HL-60 (cell line): ENCODE measurements around the gene GALR2.

Experiments
- DNase-seq, 2 experiments: peaks; one replicate each; pipeline ENCODE4 v3.0.0-alpha.2; 2010 to 2020; ENCODE audit warnings: low read depth in 1 of 2, low spot score in 1 of 2
- H3K27ac ChIP-seq: fragments of 250-450 bp; sonication (Bioruptor Pico); replicated peaks from 2 replicates; pipeline ENCODE4 v1.5.1; 2020; ENCODE audit warnings: mild to moderate bottlenecking, moderate library complexity
- H3K27me3 ChIP-seq: fragments of 250-450 bp; sonication (Bioruptor Pico); 2 replicates; pipeline ENCODE4 v1.5.1; 2021; ENCODE audit warnings: mild to moderate bottlenecking, moderate library complexity; ENCODE audit not compliant: insufficient read depth, poor library complexity, severe bottlenecking
- H3K4me3 ChIP-seq: replicated peaks from 2 replicates; pipeline ENCODE4 v1.5.1; 2011; ENCODE audit warnings: mild to moderate bottlenecking, control low read depth, low read length; ENCODE audit not compliant: insufficient read depth
- GABPA ChIP-seq: IDR thresholded peaks from 2 replicates; pipeline ENCODE4 v1.6.1; 2012; ENCODE audit warnings: low read depth
- POLR2AphosphoS5 ChIP-seq: IDR thresholded peaks from 2 replicates; pipeline ENCODE4 v1.6.1; 2012; ENCODE audit warnings: low read depth
- SPI1 ChIP-seq: IDR thresholded peaks from 2 replicates; pipeline ENCODE4 v1.6.1; 2012; ENCODE audit warnings: low read depth, mild to moderate bottlenecking, borderline replicate concordance
- TF ChIP-seq, protein P1 (sequence below): IDR thresholded peaks from 2 replicates; pipeline ENCODE4 v1.6.1; 2012; ENCODE audit warnings: low read depth; ENCODE audit not compliant: insufficient replicate concordance
- TF ChIP-seq, protein P2 (sequence below): IDR thresholded peaks from one replicate; pipeline ENCODE4 v1.5.1; 2011; ENCODE audit warnings: low read length, control low read depth, inconsistent platforms; ENCODE audit not compliant: insufficient read depth

GALR2 gene

DNA sequence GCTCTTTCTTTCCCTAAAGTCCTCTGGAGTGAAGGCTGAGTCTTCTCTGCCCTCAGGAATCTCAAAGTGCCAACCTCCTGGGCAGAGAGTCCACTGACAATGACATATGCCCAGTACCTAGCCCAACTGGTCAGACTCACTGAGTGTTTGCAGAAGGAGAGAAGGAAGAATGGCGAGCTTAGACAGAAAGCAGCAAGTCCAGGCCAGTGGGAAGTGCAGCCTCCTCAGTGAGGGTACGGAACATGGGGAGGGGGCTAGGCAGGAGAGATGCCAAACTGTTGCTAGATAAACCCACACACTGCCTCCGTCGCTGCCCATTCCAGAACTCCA is 28.3 kb downstream of the GALR2 start:
- TF ChIP-seq, protein P1, sequence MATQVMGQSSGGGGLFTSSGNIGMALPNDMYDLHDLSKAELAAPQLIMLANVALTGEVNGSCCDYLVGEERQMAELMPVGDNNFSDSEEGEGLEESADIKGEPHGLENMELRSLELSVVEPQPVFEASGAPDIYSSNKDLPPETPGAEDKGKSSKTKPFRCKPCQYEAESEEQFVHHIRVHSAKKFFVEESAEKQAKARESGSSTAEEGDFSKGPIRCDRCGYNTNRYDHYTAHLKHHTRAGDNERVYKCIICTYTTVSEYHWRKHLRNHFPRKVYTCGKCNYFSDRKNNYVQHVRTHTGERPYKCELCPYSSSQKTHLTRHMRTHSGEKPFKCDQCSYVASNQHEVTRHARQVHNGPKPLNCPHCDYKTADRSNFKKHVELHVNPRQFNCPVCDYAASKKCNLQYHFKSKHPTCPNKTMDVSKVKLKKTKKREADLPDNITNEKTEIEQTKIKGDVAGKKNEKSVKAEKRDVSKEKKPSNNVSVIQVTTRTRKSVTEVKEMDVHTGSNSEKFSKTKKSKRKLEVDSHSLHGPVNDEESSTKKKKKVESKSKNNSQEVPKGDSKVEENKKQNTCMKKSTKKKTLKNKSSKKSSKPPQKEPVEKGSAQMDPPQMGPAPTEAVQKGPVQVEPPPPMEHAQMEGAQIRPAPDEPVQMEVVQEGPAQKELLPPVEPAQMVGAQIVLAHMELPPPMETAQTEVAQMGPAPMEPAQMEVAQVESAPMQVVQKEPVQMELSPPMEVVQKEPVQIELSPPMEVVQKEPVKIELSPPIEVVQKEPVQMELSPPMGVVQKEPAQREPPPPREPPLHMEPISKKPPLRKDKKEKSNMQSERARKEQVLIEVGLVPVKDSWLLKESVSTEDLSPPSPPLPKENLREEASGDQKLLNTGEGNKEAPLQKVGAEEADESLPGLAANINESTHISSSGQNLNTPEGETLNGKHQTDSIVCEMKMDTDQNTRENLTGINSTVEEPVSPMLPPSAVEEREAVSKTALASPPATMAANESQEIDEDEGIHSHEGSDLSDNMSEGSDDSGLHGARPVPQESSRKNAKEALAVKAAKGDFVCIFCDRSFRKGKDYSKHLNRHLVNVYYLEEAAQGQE, result no peak
- TF ChIP-seq GABPA (no peak), SPI1 (no peak), POLR2AphosphoS5 (no peak)
- TF ChIP-seq, protein P2, sequence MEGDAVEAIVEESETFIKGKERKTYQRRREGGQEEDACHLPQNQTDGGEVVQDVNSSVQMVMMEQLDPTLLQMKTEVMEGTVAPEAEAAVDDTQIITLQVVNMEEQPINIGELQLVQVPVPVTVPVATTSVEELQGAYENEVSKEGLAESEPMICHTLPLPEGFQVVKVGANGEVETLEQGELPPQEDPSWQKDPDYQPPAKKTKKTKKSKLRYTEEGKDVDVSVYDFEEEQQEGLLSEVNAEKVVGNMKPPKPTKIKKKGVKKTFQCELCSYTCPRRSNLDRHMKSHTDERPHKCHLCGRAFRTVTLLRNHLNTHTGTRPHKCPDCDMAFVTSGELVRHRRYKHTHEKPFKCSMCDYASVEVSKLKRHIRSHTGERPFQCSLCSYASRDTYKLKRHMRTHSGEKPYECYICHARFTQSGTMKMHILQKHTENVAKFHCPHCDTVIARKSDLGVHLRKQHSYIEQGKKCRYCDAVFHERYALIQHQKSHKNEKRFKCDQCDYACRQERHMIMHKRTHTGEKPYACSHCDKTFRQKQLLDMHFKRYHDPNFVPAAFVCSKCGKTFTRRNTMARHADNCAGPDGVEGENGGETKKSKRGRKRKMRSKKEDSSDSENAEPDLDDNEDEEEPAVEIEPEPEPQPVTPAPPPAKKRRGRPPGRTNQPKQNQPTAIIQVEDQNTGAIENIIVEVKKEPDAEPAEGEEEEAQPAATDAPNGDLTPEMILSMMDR, result no peak
- no peak for DNase-seq
- Histone ChIP-seq H3K4me3 (peak overlapping the region; percentile 89), H3K27ac (peak overlapping the region; percentile 83), H3K27me3 (no peaks in the 10 kb centered on the region)

DNA sequence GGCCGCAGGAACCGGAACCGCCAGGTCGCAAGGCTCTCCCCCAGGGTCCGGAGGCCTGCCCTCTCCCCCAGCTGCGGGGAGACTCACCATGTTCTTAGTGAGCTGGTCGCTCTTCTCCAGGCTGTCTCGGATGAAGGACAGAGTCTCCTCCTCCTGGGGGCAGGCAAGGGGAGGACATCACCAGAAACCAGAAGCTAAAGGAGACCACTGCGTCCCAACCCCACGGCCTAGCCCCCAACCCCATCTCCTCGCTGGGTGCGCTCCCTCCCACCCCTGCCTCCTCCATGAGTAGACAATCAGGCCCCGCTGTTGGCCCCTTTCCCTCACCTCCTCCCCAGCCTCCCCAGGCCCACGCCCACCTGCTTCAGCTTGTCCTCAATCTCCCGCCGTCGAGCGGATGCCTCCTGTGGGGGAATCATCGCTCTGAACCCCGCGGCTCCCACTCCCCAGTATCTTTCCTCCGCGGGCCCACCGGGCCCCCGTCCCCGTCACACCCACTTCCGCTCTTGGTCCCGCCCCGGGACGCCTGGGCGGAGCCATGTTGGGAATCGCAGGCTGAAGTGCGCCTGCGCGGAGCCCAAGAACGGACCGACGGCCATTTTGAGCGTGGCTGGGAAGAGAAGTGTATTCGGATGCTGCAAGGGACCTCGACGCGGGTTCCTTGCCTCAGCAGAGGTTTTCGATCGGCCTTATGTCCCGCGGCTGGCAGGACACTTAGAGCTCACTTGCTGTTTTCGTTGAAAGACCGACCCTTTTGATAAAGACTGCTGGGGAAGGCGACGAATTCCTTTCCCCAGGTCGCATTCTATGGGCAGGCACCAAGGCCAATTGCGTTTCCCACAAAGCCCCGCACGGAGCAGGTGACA is 28.9 kb downstream of the GALR2 start, which contains the start of gene EXOC7:
TSS of gene EXOC7 (minus strand) at position 514 of the 866 bp plus-strand sequence. CDS start at position 419, 95 bp downstream.
- Histone ChIP-seq H3K27ac (peak within 1 kb of the TSS; percentile 83), H3K27me3 (no peaks in the 10 kb centered on the region), H3K4me3 (peak within 1 kb of the TSS; percentile 89)
- TF ChIP-seq, protein P1, result peak; percentile 62
- TF ChIP-seq SPI1 (peak; percentile 92), GABPA (peak; percentile 65), POLR2AphosphoS5 (peak; percentile 97)
- TF ChIP-seq, protein P2, result no peak
- DNase-seq, result peak; percentile 85 to 91

DNA sequence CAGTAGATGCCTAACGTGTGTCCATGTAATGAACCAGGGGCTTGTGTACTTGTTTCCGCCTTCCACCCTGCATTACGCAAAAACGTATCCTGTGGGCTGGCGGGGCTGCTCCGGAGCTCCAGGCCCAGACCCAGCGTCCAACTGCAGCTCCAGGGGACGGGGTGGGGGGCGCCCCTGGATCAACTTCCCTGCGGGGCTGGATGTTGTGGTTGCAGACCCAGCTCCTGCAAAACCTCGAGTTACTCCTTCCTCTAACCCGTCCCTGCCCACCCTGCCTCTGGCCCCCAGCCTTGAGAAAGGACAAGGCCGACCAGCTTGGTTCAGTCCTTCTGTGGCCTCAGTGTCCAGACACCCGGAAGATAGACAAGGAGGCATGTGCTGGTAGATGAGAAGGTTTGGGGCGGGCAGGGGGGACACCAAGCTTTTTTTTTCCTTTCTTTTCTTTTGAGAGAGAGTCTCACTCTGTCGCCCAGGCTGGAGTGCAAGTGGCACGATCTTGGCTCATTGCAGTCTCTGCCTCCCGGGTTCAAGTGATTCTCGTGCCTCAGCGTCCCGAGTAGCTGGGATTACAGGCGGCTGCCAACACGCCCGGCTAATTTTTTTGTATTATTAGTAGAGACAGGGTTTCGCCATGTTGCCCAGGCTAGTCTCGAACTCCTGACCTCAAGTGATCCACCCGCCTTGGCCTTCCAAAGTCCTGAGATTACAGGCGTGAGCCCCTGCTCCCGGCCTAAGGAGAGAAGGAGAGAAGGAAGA is 29.7 kb downstream of the GALR2 start:
- Histone ChIP-seq H3K4me3 (peak overlapping the region; percentile 89), H3K27ac (peak overlapping the region; percentile 83), H3K27me3 (no peaks in the 10 kb centered on the region)
- no peak for TF ChIP-seq GABPA
- TF ChIP-seq, protein P2, result no peak
- DNase-seq, result peak; percentile 48 to 62
